ENCODE results near the gene ENTPD2. TPM values are rescaled to one million over a fixed set of nuclear protein-coding genes. Genes with fewer than 3 reads are reported as not detected.
"Not testable (repeated sequence)": the region's sequence is repeated elsewhere in the genome, so short reads cannot be mapped to it uniquely, and the experiment has no call there.

ENTPD2 gene
- total RNA-seq, 6 donors from 2014 or later, result 0.34 to 0.98 (median 0.55) TPM; not detected in 2

DNA sequence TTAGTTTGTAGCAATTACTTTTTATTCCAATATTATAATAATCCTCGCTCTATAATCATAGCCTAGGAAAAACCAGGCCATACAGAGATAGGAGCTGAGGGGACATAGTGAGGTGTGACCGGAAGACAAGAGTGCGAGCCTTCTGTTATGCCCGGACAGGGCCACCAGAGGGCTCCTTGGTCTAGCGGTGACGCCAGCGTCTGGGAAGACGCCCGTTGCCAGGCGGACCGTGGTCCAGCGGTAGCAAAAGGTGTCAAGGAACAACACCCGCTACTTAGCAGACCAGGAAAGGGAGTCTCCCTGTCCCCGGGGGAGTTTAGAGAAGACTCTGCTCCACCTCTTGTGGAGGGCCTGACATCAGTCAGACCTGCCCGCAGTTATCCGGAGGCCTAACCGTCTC lies 49.6 kb downstream of the ENTPD2 start:
- Histone ChIP-seq H3K36me3 (peaks cover 0 to 10% (median 2%) of the 10 kb centered on the region in 4 donors), H3K4me1 (peaks cover 12 to 27% (median 25%) of the 10 kb centered on the region in 4 donors)
- not testable (repeated sequence) for H3K27ac ChIP-seq; ATAC-seq (ENCODE audit: low FRiP score in 2 of 2); H3K27me3 ChIP-seq; H3K9me3 ChIP-seq; H3K4me3 ChIP-seq
- 37 to 44% methylated on average over 15 to 17 of the region's 17 CpGs for WGBS, 2 donors
- peak in 1 of 2 donors; percentile 69 for DNase-seq
- TF ChIP-seq CTCF (IDR thresholded peaks at IDR 0.05), result peak; percentile 39 to 66 (median 54)

- H3K27ac ChIP-seq, result no peak overlapping the region
- ATAC-seq (ENCODE audit: low FRiP score in 2 of 2), result no peak
- DNase-seq, result peak in 1 of 2 donors; percentile 72
- no peaks in the 10 kb centered on the region for H3K9me3 ChIP-seq
- no peaks in the 10 kb centered on the region for H3K36me3 ChIP-seq
- no peaks in the 10 kb centered on the region for H3K27me3 ChIP-seq
- 80 to 89% methylated on average over 6 to 10 of the region's 10 CpGs for WGBS, 2 donors
- TF ChIP-seq EP300 (IDR thresholded peaks at IDR 0.05) (no peak), POLR2AphosphoS5 (IDR thresholded peaks at IDR 0.05) (no peak), POLR2A (IDR thresholded peaks at IDR 0.05) (no peak), CTCF (IDR thresholded peaks at IDR 0.05) (no peak)
- peaks cover 16 to 41% (median 32%) of the 10 kb centered on the region in 4 donors for H3K4me1 ChIP-seq
- no peak overlapping the region for H3K4me3 ChIP-seq
Observed at GRCh38 chr9:137002646-137003041, 51.2 kb downstream of the ENTPD2 start.

- DNase-seq, result no peak
- 87 to 89% methylated on average over 18 to 20 of the region's 20 CpGs for WGBS, 2 donors
- TF ChIP-seq POLR2AphosphoS5 (IDR thresholded peaks at IDR 0.05), result no peak
- no peak for TF ChIP-seq POLR2A (IDR thresholded peaks at IDR 0.05)
- no peak for TF ChIP-seq EP300 (IDR thresholded peaks at IDR 0.05)
- no peak for TF ChIP-seq CTCF (IDR thresholded peaks at IDR 0.05)
- no peaks in the 10 kb centered on the region for H3K36me3 ChIP-seq
- H3K27ac ChIP-seq, result no peak overlapping the region
- no peaks in the 10 kb centered on the region for H3K9me3 ChIP-seq
- peaks cover 22 to 41% (median 32%) of the 10 kb centered on the region in 4 donors for H3K4me1 ChIP-seq
- H3K4me3 ChIP-seq, result no peak overlapping the region
- H3K27me3 ChIP-seq, result no peaks in the 10 kb centered on the region
- ATAC-seq (ENCODE audit: low FRiP score in 2 of 2), result no peak
Observed at GRCh38 chr9:137001857-137002645, 51.8 kb downstream of the ENTPD2 start.

GRCh38 chr9:137000177-137000930 lies 53.5 kb downstream of the ENTPD2 start:
- no peak for DNase-seq
- Histone ChIP-seq H3K27me3 (no peaks in the 10 kb centered on the region), H3K4me3 (peak overlapping the region in 1 of 4 donors; percentile 8), H3K4me1 (peaks cover 39 to 57% (median 45%) of the 10 kb centered on the region in 4 donors), H3K9me3 (no peaks in the 10 kb centered on the region), H3K27ac (peak overlapping the region; percentile 40 to 67 (median 64)), H3K36me3 (no peaks in the 10 kb centered on the region)
- ATAC-seq (ENCODE audit: low FRiP score in 2 of 2), result peak in 1 of 2 donors; percentile 14
- TF ChIP-seq POLR2A (IDR thresholded peaks at IDR 0.05), result no peak
- no peak for TF ChIP-seq EP300 (IDR thresholded peaks at IDR 0.05)
- TF ChIP-seq POLR2AphosphoS5 (IDR thresholded peaks at IDR 0.05), result no peak
- TF ChIP-seq CTCF (IDR thresholded peaks at IDR 0.05), result no peak
- 58% methylated on average over 10 of the region's 10 CpGs for WGBS, 2 donors

Small RNA genes lying within 50 kb of the gene (small RNA-seq; reads per million reads assigned to genes)
- gene RF00153, result 0 reads per million in 4 donors

Other genes with a start within 250 kb of the ENTPD2 start
- gene RABL6, start 246.1 kb downstream of the ENTPD2 start, total RNA-seq, result 100 to 1,000 TPM in 2 of 6 donors, 10 to 100 TPM in 4; 47.2 to 128 (median 78.9) TPM
- gene AJM1, start 211.6 kb downstream of the ENTPD2 start, total RNA-seq, result 1 to 10 TPM; 1.4 to 7.3 (median 3.0) TPM
- gene PHPT1, start 204.7 kb downstream of the ENTPD2 start, total RNA-seq, result 100 to 1,000 TPM in 1 of 6 donors, 10 to 100 TPM in 5; 51.3 to 135 (median 64.1) TPM
- 10 to 100 TPM in 3 of 6 donors, 1 to 10 TPM in 3; 2.1 to 18.9 (median 11.0) TPM for gene MAMDC4, start 201.7 kb downstream of the ENTPD2 start, total RNA-seq
- 100 to 1,000 TPM; 137 to 312 (median 282) TPM for gene EDF1, start 187.8 kb downstream of the ENTPD2 start, total RNA-seq
- gene TRAF2, start 167.5 kb downstream of the ENTPD2 start, total RNA-seq, result 10 to 100 TPM; 10.6 to 20.8 (median 13.4) TPM
- gene FBXW5, start 109.3 kb downstream of the ENTPD2 start, total RNA-seq, result 100 to 1,000 TPM in 5 of 6 donors, 10 to 100 TPM in 1; 93.3 to 191 (median 153) TPM
- 1 to 10 TPM in 3 of 6 donors, not detected in 3; 1.8 to 4.4 (median 2.1) TPM for gene C8G, start 108.8 kb downstream of the ENTPD2 start, total RNA-seq
- 1 to 10 TPM in 4 of 6 donors, under 1 TPM in 1, not detected in 1; 0.89 to 5.2 (median 2.3) TPM for gene LCN12, start 101.8 kb downstream of the ENTPD2 start, total RNA-seq
- 100 to 1,000 TPM in 5 of 6 donors, 10 to 100 TPM in 1; 31.7 to 395 (median 246) TPM for gene PTGDS, start 76.6 kb downstream of the ENTPD2 start, total RNA-seq
- gene LCNL1, start 71.1 kb downstream of the ENTPD2 start, total RNA-seq, result 1 to 10 TPM in 4 of 6 donors, under 1 TPM in 1, not detected in 1; 0.61 to 6.3 (median 1.8) TPM
- 100 to 1,000 TPM in 1 of 6 donors, 10 to 100 TPM in 5; 41.8 to 150 (median 52.8) TPM for gene PAXX, start 61.6 kb downstream of the ENTPD2 start, total RNA-seq
- 100 to 1,000 TPM in 2 of 6 donors, 10 to 100 TPM in 4; 41.9 to 132 (median 85.2) TPM for gene CLIC3, start 57.5 kb downstream of the ENTPD2 start, total RNA-seq
- 10 to 100 TPM; 14.7 to 49.2 (median 29.6) TPM for gene ABCA2, start 25.8 kb downstream of the ENTPD2 start, total RNA-seq
- 1 to 10 TPM in 4 of 6 donors, under 1 TPM in 1, not detected in 1; 0.94 to 2.3 (median 2.0) TPM for gene FUT7, start 22.0 kb downstream of the ENTPD2 start, total RNA-seq
- 100 to 1,000 TPM in 2 of 6 donors, 10 to 100 TPM in 4; 26.7 to 199 (median 73.2) TPM for gene NPDC1, start 7.9 kb downstream of the ENTPD2 start, total RNA-seq
- 1 to 10 TPM in 4 of 6 donors, under 1 TPM in 2; 0.69 to 6.8 (median 1.4) TPM for gene SAPCD2, start 16.5 kb upstream of the ENTPD2 start, total RNA-seq
- 10 to 100 TPM; 10.5 to 69.1 (median 34.0) TPM for gene UAP1L1, start 23.5 kb upstream of the ENTPD2 start, total RNA-seq
- gene MAN1B1, start 32.9 kb upstream of the ENTPD2 start, total RNA-seq, result 10 to 100 TPM; 38.0 to 97.4 (median 54.1) TPM
- 100 to 1,000 TPM; 108 to 394 (median 229) TPM for gene DPP7, start 60.7 kb upstream of the ENTPD2 start, total RNA-seq
- gene GRIN1, start 85.1 kb upstream of the ENTPD2 start, total RNA-seq, result 1 to 10 TPM in 1 of 6 donors, under 1 TPM in 2, not detected in 3; 0.17 to 2.1 (median 0.49) TPM
- gene LRRC26, start 116.0 kb upstream of the ENTPD2 start, total RNA-seq, result 1 to 10 TPM in 3 of 6 donors, under 1 TPM in 1, not detected in 2; 0.46 to 6.3 (median 1.7) TPM
- gene TMEM210, start 118.0 kb upstream of the ENTPD2 start, total RNA-seq, result not detected
- 100 to 1,000 TPM in 1 of 6 donors, 10 to 100 TPM in 5; 31.9 to 174 (median 67.3) TPM for gene ANAPC2, start 134.5 kb upstream of the ENTPD2 start, total RNA-seq
- gene SSNA1, start 134.6 kb upstream of the ENTPD2 start, total RNA-seq, result 100 to 1,000 TPM in 1 of 6 donors, 10 to 100 TPM in 5; 39.8 to 110 (median 73.0) TPM
- gene TPRN, start 146.7 kb upstream of the ENTPD2 start, total RNA-seq, result 10 to 100 TPM; 18.9 to 33.1 (median 27.1) TPM
- gene TMEM203, start 151.6 kb upstream of the ENTPD2 start, total RNA-seq, result 10 to 100 TPM; 17.8 to 35.5 (median 31.1) TPM
- 10 to 100 TPM in 4 of 6 donors, 1 to 10 TPM in 2; 7.7 to 54.5 (median 18.5) TPM for gene NDOR1, start 151.6 kb upstream of the ENTPD2 start, total RNA-seq
- gene RNF208, start 168.2 kb upstream of the ENTPD2 start, total RNA-seq, result 10 to 100 TPM in 1 of 6 donors, 1 to 10 TPM in 5; 2.3 to 12.6 (median 4.5) TPM
- 1 to 10 TPM in 2 of 6 donors, under 1 TPM in 3, not detected in 1; 0.20 to 2.0 (median 0.97) TPM for gene CYSRT1, start 171.1 kb upstream of the ENTPD2 start, total RNA-seq
- under 1 TPM in 3 of 6 donors, not detected in 3; 0.46 to 0.59 (median 0.57) TPM for gene RNF224, start 173.4 kb upstream of the ENTPD2 start, total RNA-seq
- under 1 TPM in 2 of 6 donors, not detected in 4; 0.10 to 0.17 TPM for gene SLC34A3, start 176.8 kb upstream of the ENTPD2 start, total RNA-seq
- 100 to 1,000 TPM; 120 to 539 (median 227) TPM for gene TUBB4B, start 187.2 kb upstream of the ENTPD2 start, total RNA-seq
- gene STPG3, start 197.2 kb upstream of the ENTPD2 start, total RNA-seq, result under 1 TPM in 1 of 6 donors, not detected in 5; 0.23 TPM
- gene NELFB, start 201.3 kb upstream of the ENTPD2 start, total RNA-seq, result 10 to 100 TPM; 31.8 to 55.6 (median 49.8) TPM
- gene TOR4A, start 223.7 kb upstream of the ENTPD2 start, total RNA-seq, result 10 to 100 TPM; 31.5 to 62.6 (median 39.2) TPM
- gene NRARP, start 248.2 kb upstream of the ENTPD2 start, total RNA-seq, result 10 to 100 TPM in 3 of 6 donors, 1 to 10 TPM in 3; 3.1 to 26.9 (median 9.5) TPM

All from upper lobe of left lung (tissue), 6 donors.